ENCODE measurements around the gene CREB3L2.

CREB3L2 gene

GRCh38 chr7:137956183-137956582 is 45.7 kb downstream of the CREB3L2 start:
- Histone ChIP-seq H3K27me3 (ENCODE audit: insufficient read depth, poor library complexity, severe bottlenecking) (no peaks in the 10 kb centered on the region), H3K27ac (replicated peaks) (no peak overlapping the region), H3K4me3 (replicated peaks; ENCODE audit: insufficient read depth, low read length) (no peak overlapping the region)
- TF ChIP-seq POLR2AphosphoS5 (IDR thresholded peaks at IDR 0.05; ENCODE audit: low read depth) (no peak), REST (IDR thresholded peaks at IDR 0.05; ENCODE audit: insufficient replicate concordance, low read depth) (no peak), GABPA (IDR thresholded peaks at IDR 0.05; ENCODE audit: low read depth) (no peak), SPI1 (IDR thresholded peaks at IDR 0.05; ENCODE audit: borderline replicate concordance, low read depth) (no peak), CTCF (IDR thresholded peaks at IDR 0.05; ENCODE audit: insufficient read depth, low read length) (no peak)
- no peak for DNase-seq (ENCODE audit: low read depth in 1 of 2, low spot score in 1 of 2)

GRCh38 chr7:137954614-137955013 is 47.3 kb downstream of the CREB3L2 start:
- no peak for TF ChIP-seq REST (IDR thresholded peaks at IDR 0.05; ENCODE audit: insufficient replicate concordance, low read depth)
- no peak for TF ChIP-seq POLR2AphosphoS5 (IDR thresholded peaks at IDR 0.05; ENCODE audit: low read depth)
- no peak for TF ChIP-seq GABPA (IDR thresholded peaks at IDR 0.05; ENCODE audit: low read depth)
- Histone ChIP-seq H3K27me3 (ENCODE audit: insufficient read depth, poor library complexity, severe bottlenecking) (no peaks in the 10 kb centered on the region), H3K4me3 (replicated peaks; ENCODE audit: insufficient read depth, low read length) (no peak overlapping the region), H3K27ac (replicated peaks) (no peak overlapping the region)
- no peak for DNase-seq (ENCODE audit: low read depth in 1 of 2, low spot score in 1 of 2)

- DNase-seq (ENCODE audit: low read depth in 1 of 2, low spot score in 1 of 2) = no peak
- Histone ChIP-seq H3K27ac (replicated peaks) (no peak overlapping the region), H3K4me3 (replicated peaks; ENCODE audit: insufficient read depth, low read length) (no peak overlapping the region), H3K27me3 (ENCODE audit: insufficient read depth, poor library complexity, severe bottlenecking) (no peaks in the 10 kb centered on the region)
- no peak for TF ChIP-seq CTCF (IDR thresholded peaks at IDR 0.05; ENCODE audit: insufficient read depth, low read length)
- no peak for TF ChIP-seq GABPA (IDR thresholded peaks at IDR 0.05; ENCODE audit: low read depth)
- TF ChIP-seq POLR2AphosphoS5 (IDR thresholded peaks at IDR 0.05; ENCODE audit: low read depth) = no peak
Measured at GRCh38 chr7:137953665-137954470, 48.0 kb downstream of the CREB3L2 start.

GRCh38 chr7:137953043-137953664 is 48.7 kb downstream of the CREB3L2 start:
- TF ChIP-seq POLR2AphosphoS5 (IDR thresholded peaks at IDR 0.05; ENCODE audit: low read depth) (no peak), GABPA (IDR thresholded peaks at IDR 0.05; ENCODE audit: low read depth) (no peak), REST (IDR thresholded peaks at IDR 0.05; ENCODE audit: insufficient replicate concordance, low read depth) (no peak), SPI1 (IDR thresholded peaks at IDR 0.05; ENCODE audit: borderline replicate concordance, low read depth) (no peak), CTCF (IDR thresholded peaks at IDR 0.05; ENCODE audit: insufficient read depth, low read length) (no peak)
- Histone ChIP-seq H3K4me3 (replicated peaks; ENCODE audit: insufficient read depth, low read length) (no peak overlapping the region), H3K27ac (replicated peaks) (no peak overlapping the region), H3K27me3 (ENCODE audit: insufficient read depth, poor library complexity, severe bottlenecking) (no peaks in the 10 kb centered on the region)
- DNase-seq (ENCODE audit: low read depth in 1 of 2, low spot score in 1 of 2) = no peak

All from HL-60 (cell line).